GM19468 (cell line): ENCODE data around the gene CUEDC2.

Experiments
- ATAC-seq: cut with Tn5 transposase; IDR thresholded peaks from one replicate; pipeline ENCODE4 v1.9.1; 2021; ENCODE audit warnings: mild to moderate bottlenecking, moderate library complexity, moderate number of reproducible peaks; ENCODE audit not compliant: unreplicated experiment; ENCODE audit errors: extremely low read depth

CUEDC2 gene

DNA sequence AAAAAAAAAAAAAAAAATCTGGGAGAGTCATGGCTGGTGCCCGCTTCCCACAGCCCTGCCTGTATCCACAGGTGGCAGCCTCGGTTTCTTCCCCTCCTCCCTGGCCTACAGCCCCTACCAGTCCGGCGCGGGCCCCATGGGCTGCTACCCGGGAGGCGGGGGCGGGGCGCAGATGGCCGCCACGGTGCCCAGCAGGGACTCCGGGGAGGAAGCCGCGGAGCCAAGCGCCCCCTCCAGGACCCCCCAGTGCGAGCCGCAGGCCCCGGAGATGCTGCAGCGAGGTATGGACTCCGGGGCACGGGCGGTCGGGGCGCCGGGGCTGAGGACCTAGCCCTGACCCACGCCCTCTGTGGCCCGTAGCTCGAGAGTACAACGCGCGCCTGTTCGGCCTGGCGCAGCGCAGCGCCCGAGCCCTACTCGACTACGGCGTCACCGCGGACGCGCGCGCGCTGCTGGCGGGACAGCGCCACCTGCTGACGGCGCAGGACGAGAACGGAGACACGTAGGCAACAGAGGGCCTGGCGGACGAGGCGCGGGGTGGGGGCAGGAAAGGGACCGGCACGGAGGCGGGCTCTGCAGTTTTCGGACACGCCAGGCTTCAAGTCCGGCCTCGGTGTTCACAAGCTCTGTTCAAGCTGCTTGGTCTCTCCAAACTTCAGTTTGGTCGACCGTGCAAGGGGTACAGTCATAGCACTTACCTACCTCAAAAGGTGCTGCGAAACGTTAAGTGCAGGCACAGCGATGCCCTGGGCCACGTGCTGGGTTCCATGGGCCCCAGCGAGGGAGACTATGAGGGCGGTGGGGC is 33.0 kb downstream of the CUEDC2 start:
- ATAC-seq: peak; percentile 41

GRCh38 chr10:102398172-102399020 is 34.0 kb downstream of the CUEDC2 start:
- no peak for ATAC-seq

- ATAC-seq: no peak
These were observed 34.9 kb downstream of the CUEDC2 start for GRCh38 chr10:102397222-102398171.

DNA sequence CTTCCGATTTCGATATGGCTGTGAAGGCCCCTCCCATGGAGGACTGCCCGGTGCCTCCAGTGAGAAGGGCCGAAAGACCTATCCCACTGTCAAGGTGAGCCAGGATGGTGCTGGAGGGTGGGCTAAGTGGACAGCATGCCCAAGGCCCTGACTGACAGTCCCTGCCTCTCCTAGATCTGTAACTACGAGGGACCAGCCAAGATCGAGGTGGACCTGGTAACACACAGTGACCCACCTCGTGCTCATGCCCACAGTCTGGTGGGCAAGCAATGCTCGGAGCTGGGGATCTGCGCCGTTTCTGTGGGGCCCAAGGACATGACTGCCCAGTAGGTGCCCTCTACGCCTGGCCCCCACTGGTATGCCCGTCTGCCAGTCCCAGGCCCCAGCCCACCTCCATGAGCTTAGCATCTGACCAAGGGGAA is 35.6 kb downstream of the CUEDC2 start:
- no peak for ATAC-seq

GRCh38 chr10:102396317-102396650 is 36.1 kb downstream of the CUEDC2 start:
- no peak for ATAC-seq

GRCh38 chr10:102395400-102396316 is 36.7 kb downstream of the CUEDC2 start, which contains the start of gene NFKB2:
NFKB2 (plus strand) TSS chr10:102395705; CDS start chr10:102395960, 255 bp downstream.
- no peak for ATAC-seq

GRCh38 chr10:102394801-102395399 is 37.5 kb downstream of the CUEDC2 start:
- ATAC-seq: no peak

- peak; percentile 75 for ATAC-seq
These were observed 38.1 kb downstream of the CUEDC2 start for GRCh38 chr10:102394079-102394800.

- no peak for ATAC-seq
These were observed 38.8 kb downstream of the CUEDC2 start for GRCh38 chr10:102393411-102394078.

GRCh38 chr10:102392306-102392705 is 40.1 kb downstream of the CUEDC2 start:
- no peak for ATAC-seq

GRCh38 chr10:102389894-102390293 is 42.5 kb downstream of the CUEDC2 start:
- ATAC-seq: no peak

DNA sequence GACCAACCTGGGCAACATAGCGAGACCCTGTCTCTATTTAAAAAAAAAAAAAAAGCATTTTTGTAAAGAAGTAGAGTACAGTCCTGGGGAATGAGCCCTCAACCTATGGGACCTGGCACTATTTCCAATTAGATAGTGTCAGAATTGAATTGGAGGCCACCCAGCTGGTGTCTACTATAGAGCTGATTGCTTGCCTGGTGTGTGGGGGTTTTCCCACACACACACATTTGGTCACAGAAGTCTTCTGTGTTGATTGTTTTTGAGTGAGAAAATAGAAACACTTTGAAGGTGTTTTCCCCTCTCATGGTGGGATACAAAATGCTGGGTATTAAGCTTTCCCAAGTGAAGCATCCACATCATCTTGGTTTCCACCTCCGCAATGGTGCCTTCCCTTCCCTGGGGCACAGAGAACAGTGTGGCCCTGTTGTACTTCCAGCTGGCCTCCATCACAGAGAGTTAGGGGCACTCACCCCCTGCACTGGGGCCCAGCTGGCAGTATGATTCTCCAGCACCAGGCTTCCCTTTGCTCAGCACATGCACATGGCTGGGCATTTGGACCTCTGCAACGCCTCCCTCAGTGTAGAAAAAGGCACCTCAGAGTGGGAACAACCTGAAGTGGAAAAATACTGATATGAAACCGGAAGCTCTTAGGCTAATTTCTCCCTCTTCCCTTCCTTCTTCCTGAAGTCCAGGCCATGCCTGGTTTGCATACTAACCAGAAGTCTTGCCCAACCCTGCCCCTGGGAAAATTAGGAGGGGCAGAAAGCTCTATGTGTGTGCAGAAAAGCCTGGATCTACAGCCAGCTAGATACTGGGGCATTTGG is 47.6 kb downstream of the CUEDC2 start:
- no peak for ATAC-seq

- ATAC-seq: no peak
These were observed 48.3 kb downstream of the CUEDC2 start for GRCh38 chr10:102384053-102384452.

DNA sequence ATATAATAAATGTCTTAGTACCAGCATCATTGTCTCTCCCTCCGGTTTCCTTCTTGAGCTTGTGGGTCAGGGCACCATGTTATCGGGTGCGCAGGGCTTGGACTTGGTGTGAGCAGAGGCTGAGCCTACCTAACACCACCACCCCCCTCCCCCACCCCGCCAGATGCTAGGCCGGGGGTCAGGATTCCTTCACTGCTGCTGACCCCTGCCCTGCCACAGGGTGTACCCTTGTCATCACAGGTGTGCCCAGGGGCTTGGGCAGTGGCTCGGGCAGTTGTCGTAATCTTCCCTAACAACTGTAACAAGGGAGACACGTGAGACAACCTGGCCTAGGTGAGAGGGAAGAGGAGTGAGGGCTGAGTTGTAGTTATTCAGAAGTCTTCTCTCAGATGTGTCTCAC is 49.5 kb downstream of the CUEDC2 start:
- no peak for ATAC-seq

- ATAC-seq: no peak
These were observed 50.4 kb downstream of the CUEDC2 start for GRCh38 chr10:102381983-102382382.

DNA sequence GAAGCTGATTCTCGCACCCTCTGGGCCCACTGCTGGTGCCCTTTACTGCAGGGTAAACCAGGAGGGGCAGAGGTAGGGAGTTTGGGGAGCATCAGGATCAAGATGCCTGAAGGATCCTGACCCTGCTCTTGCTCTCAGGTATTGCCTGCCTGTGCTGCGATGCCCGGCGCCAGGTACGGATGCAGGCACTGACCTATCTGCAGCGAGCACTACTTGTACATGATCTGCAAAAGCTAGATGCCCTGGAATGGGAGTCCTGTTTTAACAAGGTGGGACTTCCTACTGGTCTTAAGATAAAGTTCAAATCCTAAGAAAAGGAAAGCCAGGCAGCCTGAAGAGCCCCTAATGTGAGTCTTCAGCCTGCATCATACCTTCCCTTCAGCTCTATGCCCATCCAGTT is 53.0 kb downstream of the CUEDC2 start:
- no peak for ATAC-seq

DNA sequence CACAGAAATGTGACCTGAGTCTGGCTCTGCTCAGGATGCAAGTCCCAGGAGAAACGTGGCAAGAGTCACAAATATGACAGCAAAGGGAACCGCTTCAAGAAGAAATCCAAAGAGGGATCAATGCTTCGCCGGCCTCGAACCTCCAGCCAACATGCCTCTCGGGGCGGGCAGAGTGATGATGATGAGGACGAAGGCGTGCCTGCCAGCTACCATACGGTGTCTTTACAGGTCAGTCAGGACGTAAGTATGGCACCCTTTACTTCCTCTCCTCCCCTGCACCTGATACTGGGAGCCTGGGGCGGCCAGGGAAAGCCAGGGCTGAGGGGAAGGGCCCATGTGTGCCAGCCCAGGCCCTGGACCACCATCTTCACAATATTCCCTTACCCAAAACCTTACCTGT is 55.5 kb downstream of the CUEDC2 start:
- no peak for ATAC-seq
